Large intestine (tissue), 3 donors: ENCODE measurements around the gene POU2AF1. TPM values are rescaled to one million over a fixed set of nuclear protein-coding genes. Genes with fewer than 3 reads are reported as not detected.

Experiments used
- DNase-seq, 2 donors: peaks; one replicate each; pipeline versions ENCODE4 v3.0.0 to v3.0.0-alpha.2; 2013
- H3K27ac ChIP-seq: one replicate; pipeline ENCODE4 v1.5.1; 2013; ENCODE audit warnings: low read length
- H3K27me3 ChIP-seq: 2 replicates; pipeline ENCODE4 v1.6.1; 2013; ENCODE audit warnings: low read length; ENCODE audit not compliant: control insufficient read depth, insufficient read depth
- H3K36me3 ChIP-seq: 2 replicates; pipeline ENCODE4 v1.6.1; 2013; ENCODE audit warnings: low read length; ENCODE audit not compliant: control insufficient read depth, insufficient read depth
- H3K4me1 ChIP-seq: one replicate; pipeline ENCODE4 v1.6.1; 2013; ENCODE audit warnings: low read length; ENCODE audit not compliant: control insufficient read depth, insufficient read depth
- H3K4me3 ChIP-seq: one replicate; pipeline ENCODE4 v1.5.1; 2013; ENCODE audit warnings: low read length
- H3K9me3 ChIP-seq: one replicate; pipeline ENCODE4 v1.6.1; 2013; ENCODE audit warnings: mild to moderate bottlenecking, low read depth, low read length, moderate library complexity; ENCODE audit not compliant: control insufficient read depth
- WGBS: methylation state at CpG from one replicate; pipeline ENCODE4 v1.1.5; 2013; ENCODE audit warnings: low lambda C conversion rate; ENCODE audit not compliant: insufficient coverage; 5-methylcytosine and 5-hydroxymethylcytosine counted together
- polyA plus RNA-seq: library from polyadenylated mRNA; unstranded; fragments of 120-200 nt; gene quantifications from one replicate; pipeline ENCODE4 v1.2.1, GENCODE V29; 2013

The POU2AF1 gene
- polyA plus RNA-seq, 1 donor: 1.2 TPM

- H3K4me3 ChIP-seq: no peak overlapping the region
- no peaks in the 10 kb centered on the region for H3K36me3 ChIP-seq
- H3K27me3 ChIP-seq: no peaks in the 10 kb centered on the region
- peaks cover 47% of the 10 kb centered on the region for H3K4me1 ChIP-seq
- 78% methylated on average over 1 of the region's 6 CpGs for WGBS
- peak overlapping the region; percentile 77 for H3K27ac ChIP-seq
- DNase-seq: peak; percentile 72 to 80
- H3K9me3 ChIP-seq: no peaks in the 10 kb centered on the region
Measured at GRCh38 chr11:111361874-111362273, 17.2 kb downstream of the POU2AF1 start.

GRCh38 chr11:111361052-111361801 lies 17.8 kb downstream of the POU2AF1 start:
- no peaks in the 10 kb centered on the region for H3K36me3 ChIP-seq
- peaks cover 53% of the 10 kb centered on the region for H3K4me1 ChIP-seq
- H3K27ac ChIP-seq: peak overlapping the region; percentile 77
- WGBS: 90% methylated on average over 2 of the region's 7 CpGs
- no peak for DNase-seq
- H3K4me3 ChIP-seq: no peak overlapping the region
- H3K27me3 ChIP-seq: no peaks in the 10 kb centered on the region
- H3K9me3 ChIP-seq: no peaks in the 10 kb centered on the region

- Histone ChIP-seq H3K9me3 (no peaks in the 10 kb centered on the region), H3K27me3 (no peaks in the 10 kb centered on the region), H3K36me3 (no peaks in the 10 kb centered on the region), H3K4me3 (no peak overlapping the region), H3K4me1 (peaks cover 61% of the 10 kb centered on the region), H3K27ac (peak overlapping the region; percentile 77)
- no CpG with 5 or more reads among the region's 6 CpGs for WGBS
- DNase-seq: peak; percentile 98 to 99
Measured at GRCh38 chr11:111360150-111361043, 18.7 kb downstream of the POU2AF1 start.

- no peaks in the 10 kb centered on the region for H3K27me3 ChIP-seq
- no peak overlapping the region for H3K4me3 ChIP-seq
- H3K9me3 ChIP-seq: no peaks in the 10 kb centered on the region
- no peaks in the 10 kb centered on the region for H3K36me3 ChIP-seq
- peak overlapping the region; percentile 77 for H3K27ac ChIP-seq
- WGBS: 71% methylated on average over 2 of the region's 7 CpGs
- peak; percentile 52 to 59 for DNase-seq
- peaks cover 62% of the 10 kb centered on the region for H3K4me1 ChIP-seq
Measured at GRCh38 chr11:111359223-111360149, 19.6 kb downstream of the POU2AF1 start.

GRCh38 chr11:111358038-111359001 lies 20.8 kb downstream of the POU2AF1 start:
- Histone ChIP-seq H3K36me3 (no peaks in the 10 kb centered on the region), H3K27me3 (no peaks in the 10 kb centered on the region), H3K4me3 (no peak overlapping the region), H3K9me3 (peaks cover 3% of the 10 kb centered on the region), H3K4me1 (peaks cover 73% of the 10 kb centered on the region), H3K27ac (peak overlapping the region; percentile 77)
- 96% methylated on average over 3 of the region's 22 CpGs for WGBS
- no peak for DNase-seq

GRCh38 chr11:111357150-111358037 lies 21.7 kb downstream of the POU2AF1 start:
- no CpG with 5 or more reads among the region's 18 CpGs for whole genome bisulfite sequencing
- H3K4me1 ChIP-seq: peaks cover 75% of the 10 kb centered on the region
- peak; percentile 48 to 75 for DNase-seq

GRCh38 chr11:111356660-111357048 lies 22.4 kb downstream of the POU2AF1 start:
- no peak for DNase-seq
- Histone ChIP-seq H3K27me3 (no peaks in the 10 kb centered on the region), H3K36me3 (no peaks in the 10 kb centered on the region), H3K9me3 (peaks cover 3% of the 10 kb centered on the region), H3K4me3 (no peak overlapping the region), H3K4me1 (peaks cover 75% of the 10 kb centered on the region), H3K27ac (peak overlapping the region; percentile 39)
- WGBS: no CpG with 5 or more reads among the region's 3 CpGs

More at GRCh38 chr11:111357150-111358037, 21.7 kb downstream of the POU2AF1 start:
- Histone ChIP-seq H3K36me3 (no peaks in the 10 kb centered on the region), H3K27me3 (no peaks in the 10 kb centered on the region), H3K27ac (peak overlapping the region; percentile 77), H3K4me3 (no peak overlapping the region), H3K9me3 (peaks cover 3% of the 10 kb centered on the region)

GRCh38 chr11:111355956-111356659 lies 23.0 kb downstream of the POU2AF1 start:
- DNase-seq: no peak
- Histone ChIP-seq H3K27ac (peak overlapping the region; percentile 2), H3K4me1 (peaks cover 73% of the 10 kb centered on the region), H3K4me3 (no peak overlapping the region), H3K9me3 (peaks cover 3% of the 10 kb centered on the region), H3K27me3 (no peaks in the 10 kb centered on the region), H3K36me3 (no peaks in the 10 kb centered on the region)
- 0% methylated on average over 1 of the region's 5 CpGs for WGBS
